HepG2 (cell line): Measurements from ENCODE around the gene TEKTIP1.

Source experiments
- DR1 ChIP-seq: sonication (generic); formaldehyde crosslinking; IDR thresholded peaks from 2 replicates; pipeline ENCODE4 v1.8.0; 2021; ENCODE audit warnings: mild to moderate bottlenecking, missing genetic modification reagents, inconsistent platforms
- KLF16 ChIP-seq, 2 experiments: sonication (generic) in 1 of 2; formaldehyde crosslinking in 1 of 2; IDR thresholded peaks; 2 replicates each; pipeline versions ENCODE4 v1.6.1 to v1.8.0; 2016 to 2023; ENCODE audit warnings: missing genetic modification reagents in 2 of 2, missing compliant biosample characterization in 1 of 2
- NR3C1 ChIP-seq: sonication (generic); formaldehyde crosslinking; IDR thresholded peaks from 2 replicates; pipeline ENCODE4 v1.4.0; 2020; ENCODE audit warnings: missing genetic modification reagents
- PTBP1 ChIP-seq: fragments of 200-400 bp; formaldehyde crosslinking; IDR thresholded peaks from 2 replicates; pipeline ENCODE4 v1.6.1; 2018; ENCODE audit warnings: low read length, low read depth; ENCODE audit not compliant: poor library complexity, severe bottlenecking
- SIN3A ChIP-seq: IDR thresholded peaks from 2 replicates; pipeline ENCODE4 v1.6.1; 2011; ENCODE audit warnings: low read depth, mild to moderate bottlenecking, control low read depth, low read length, borderline replicate concordance
- TAF1 ChIP-seq: sonication (generic); formaldehyde crosslinking; IDR thresholded peaks from 2 replicates; pipeline ENCODE4 v1.4.0; 2020; ENCODE audit warnings: missing genetic modification reagents
- ZNF121 ChIP-seq: sonication (generic); formaldehyde crosslinking; IDR thresholded peaks from 2 replicates; pipeline ENCODE4 v1.5.0; 2020; ENCODE audit warnings: mild to moderate bottlenecking, missing genetic modification reagents
- ZNF737 ChIP-seq: sonication (generic); formaldehyde crosslinking; IDR thresholded peaks from 2 replicates; pipeline ENCODE4 v1.5.0; 2020; ENCODE audit warnings: missing genetic modification reagents, mild to moderate bottlenecking, borderline replicate concordance
- TF ChIP-seq, protein P1 (sequence below): sonication (generic); formaldehyde crosslinking; IDR thresholded peaks from 2 replicates; pipeline ENCODE4 v1.4.0; 2020; ENCODE audit warnings: missing genetic modification reagents
- TF ChIP-seq, protein P2 (sequence below): sonication (generic); formaldehyde crosslinking; IDR thresholded peaks from 2 replicates; pipeline ENCODE4 v1.4.0; 2020; ENCODE audit warnings: missing genetic modification reagents
- TF ChIP-seq, protein P3 (sequence below): sonication (generic); formaldehyde crosslinking; IDR thresholded peaks from 2 replicates; pipeline ENCODE4 v1.5.0; 2020; ENCODE audit warnings: mild to moderate bottlenecking, missing genetic modification reagents, moderate library complexity
- TF ChIP-seq, protein P4 (sequence below): IDR thresholded peaks from 2 replicates; pipeline ENCODE4 v1.6.1; 2016; ENCODE audit warnings: missing genetic modification reagents, missing compliant biosample characterization
- TF ChIP-seq, protein P5 (sequence below): sonication (generic); formaldehyde crosslinking; IDR thresholded peaks from 2 replicates; pipeline ENCODE4 v1.9.0; 2021; ENCODE audit warnings: missing genetic modification reagents, borderline replicate concordance
- TF ChIP-seq, protein P6 (sequence below), 2 experiments: sonication (generic) in 1 of 2; formaldehyde crosslinking in 1 of 2; IDR thresholded peaks; 2 replicates each; pipeline versions ENCODE4 v1.5.1 to v1.6.1; 2011 to 2020; ENCODE audit warnings: borderline replicate concordance in 1 of 2, low read depth in 1 of 2, low read length in 1 of 2, mild to moderate bottlenecking in 1 of 2, missing genetic modification reagents in 1 of 2, moderate library complexity in 1 of 2

DNA sequence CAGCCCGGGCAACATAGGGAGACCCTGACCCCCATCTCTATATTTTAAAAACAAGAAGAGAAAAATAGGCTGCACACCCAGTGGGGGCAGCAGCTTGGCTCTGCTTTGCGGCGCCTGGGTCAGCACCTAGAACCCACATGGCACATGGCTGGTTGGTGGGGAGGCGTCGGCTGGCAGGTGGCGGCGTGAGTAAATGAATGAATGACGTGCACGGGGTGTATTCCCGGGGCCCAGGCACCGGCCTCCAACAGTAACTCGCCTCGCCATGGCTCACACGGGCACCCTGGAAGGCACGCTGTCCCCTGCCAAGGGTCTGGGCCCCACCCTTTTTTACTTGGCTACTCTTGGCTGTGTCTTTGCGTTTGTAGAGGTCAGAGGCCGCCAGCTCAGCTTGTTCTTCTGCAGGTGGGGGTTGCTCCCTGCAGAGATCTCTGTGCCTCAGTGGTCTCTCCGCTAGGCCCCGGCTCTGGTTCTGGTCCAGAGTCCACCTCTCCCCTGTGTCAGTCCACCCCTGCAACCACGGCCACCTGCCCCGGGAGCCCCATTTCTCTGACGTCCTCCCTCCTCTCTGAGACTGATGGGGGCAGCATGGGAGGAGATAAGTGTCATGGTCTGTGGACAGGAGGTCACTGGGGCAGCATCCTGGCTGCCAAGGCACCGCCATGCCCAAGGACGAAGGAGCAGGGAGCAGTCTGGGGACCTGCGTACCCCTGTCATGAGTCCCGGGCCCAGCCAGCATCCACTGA is 27.3 kb upstream of the TEKTIP1 start:
- TF ChIP-seq, protein P1, sequence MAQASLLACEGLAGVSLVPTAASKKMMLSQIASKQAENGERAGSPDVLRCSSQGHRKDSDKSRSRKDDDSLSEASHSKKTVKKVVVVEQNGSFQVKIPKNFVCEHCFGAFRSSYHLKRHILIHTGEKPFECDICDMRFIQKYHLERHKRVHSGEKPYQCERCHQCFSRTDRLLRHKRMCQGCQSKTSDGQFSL (CRISPR knock-in tag), result no peak
- TF ChIP-seq DR1 (CRISPR knock-in tag) (no peak), ZNF737 (CRISPR knock-in tag) (no peak), NR3C1 (CRISPR knock-in tag) (no peak), SIN3A (no peak), PTBP1 (no peak), TAF1 (CRISPR knock-in tag) (no peak), ZNF121 (CRISPR knock-in tag) (no peak), KLF16 (CRISPR knock-in tag; IDR thresholded peaks at IDR 0.05) (no peak)
- TF ChIP-seq, protein P2, sequence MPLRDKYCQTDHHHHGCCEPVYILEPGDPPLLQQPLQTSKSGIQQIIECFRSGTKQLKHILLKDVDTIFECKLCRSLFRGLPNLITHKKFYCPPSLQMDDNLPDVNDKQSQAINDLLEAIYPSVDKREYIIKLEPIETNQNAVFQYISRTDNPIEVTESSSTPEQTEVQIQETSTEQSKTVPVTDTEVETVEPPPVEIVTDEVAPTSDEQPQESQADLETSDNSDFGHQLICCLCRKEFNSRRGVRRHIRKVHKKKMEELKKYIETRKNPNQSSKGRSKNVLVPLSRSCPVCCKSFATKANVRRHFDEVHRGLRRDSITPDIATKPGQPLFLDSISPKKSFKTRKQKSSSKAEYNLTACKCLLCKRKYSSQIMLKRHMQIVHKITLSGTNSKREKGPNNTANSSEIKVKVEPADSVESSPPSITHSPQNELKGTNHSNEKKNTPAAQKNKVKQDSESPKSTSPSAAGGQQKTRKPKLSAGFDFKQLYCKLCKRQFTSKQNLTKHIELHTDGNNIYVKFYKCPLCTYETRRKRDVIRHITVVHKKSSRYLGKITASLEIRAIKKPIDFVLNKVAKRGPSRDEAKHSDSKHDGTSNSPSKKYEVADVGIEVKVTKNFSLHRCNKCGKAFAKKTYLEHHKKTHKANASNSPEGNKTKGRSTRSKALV (CRISPR knock-in tag), result no peak
- TF ChIP-seq, protein P3, sequence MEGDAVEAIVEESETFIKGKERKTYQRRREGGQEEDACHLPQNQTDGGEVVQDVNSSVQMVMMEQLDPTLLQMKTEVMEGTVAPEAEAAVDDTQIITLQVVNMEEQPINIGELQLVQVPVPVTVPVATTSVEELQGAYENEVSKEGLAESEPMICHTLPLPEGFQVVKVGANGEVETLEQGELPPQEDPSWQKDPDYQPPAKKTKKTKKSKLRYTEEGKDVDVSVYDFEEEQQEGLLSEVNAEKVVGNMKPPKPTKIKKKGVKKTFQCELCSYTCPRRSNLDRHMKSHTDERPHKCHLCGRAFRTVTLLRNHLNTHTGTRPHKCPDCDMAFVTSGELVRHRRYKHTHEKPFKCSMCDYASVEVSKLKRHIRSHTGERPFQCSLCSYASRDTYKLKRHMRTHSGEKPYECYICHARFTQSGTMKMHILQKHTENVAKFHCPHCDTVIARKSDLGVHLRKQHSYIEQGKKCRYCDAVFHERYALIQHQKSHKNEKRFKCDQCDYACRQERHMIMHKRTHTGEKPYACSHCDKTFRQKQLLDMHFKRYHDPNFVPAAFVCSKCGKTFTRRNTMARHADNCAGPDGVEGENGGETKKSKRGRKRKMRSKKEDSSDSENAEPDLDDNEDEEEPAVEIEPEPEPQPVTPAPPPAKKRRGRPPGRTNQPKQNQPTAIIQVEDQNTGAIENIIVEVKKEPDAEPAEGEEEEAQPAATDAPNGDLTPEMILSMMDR (CRISPR knock-in tag), result no peak
- TF ChIP-seq, protein P4, sequence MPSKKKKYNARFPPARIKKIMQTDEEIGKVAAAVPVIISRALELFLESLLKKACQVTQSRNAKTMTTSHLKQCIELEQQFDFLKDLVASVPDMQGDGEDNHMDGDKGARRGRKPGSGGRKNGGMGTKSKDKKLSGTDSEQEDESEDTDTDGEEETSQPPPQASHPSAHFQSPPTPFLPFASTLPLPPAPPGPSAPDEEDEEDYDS (CRISPR knock-in tag), result no peak
- TF ChIP-seq, protein P5, sequence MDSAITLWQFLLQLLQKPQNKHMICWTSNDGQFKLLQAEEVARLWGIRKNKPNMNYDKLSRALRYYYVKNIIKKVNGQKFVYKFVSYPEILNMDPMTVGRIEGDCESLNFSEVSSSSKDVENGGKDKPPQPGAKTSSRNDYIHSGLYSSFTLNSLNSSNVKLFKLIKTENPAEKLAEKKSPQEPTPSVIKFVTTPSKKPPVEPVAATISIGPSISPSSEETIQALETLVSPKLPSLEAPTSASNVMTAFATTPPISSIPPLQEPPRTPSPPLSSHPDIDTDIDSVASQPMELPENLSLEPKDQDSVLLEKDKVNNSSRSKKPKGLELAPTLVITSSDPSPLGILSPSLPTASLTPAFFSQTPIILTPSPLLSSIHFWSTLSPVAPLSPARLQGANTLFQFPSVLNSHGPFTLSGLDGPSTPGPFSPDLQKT (CRISPR knock-in tag), result no peak
- TF ChIP-seq, protein P6, sequence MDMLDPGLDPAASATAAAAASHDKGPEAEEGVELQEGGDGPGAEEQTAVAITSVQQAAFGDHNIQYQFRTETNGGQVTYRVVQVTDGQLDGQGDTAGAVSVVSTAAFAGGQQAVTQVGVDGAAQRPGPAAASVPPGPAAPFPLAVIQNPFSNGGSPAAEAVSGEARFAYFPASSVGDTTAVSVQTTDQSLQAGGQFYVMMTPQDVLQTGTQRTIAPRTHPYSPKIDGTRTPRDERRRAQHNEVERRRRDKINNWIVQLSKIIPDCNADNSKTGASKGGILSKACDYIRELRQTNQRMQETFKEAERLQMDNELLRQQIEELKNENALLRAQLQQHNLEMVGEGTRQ (IDR thresholded peaks at IDR 0.05; ENCODE audit: low read depth, low read length), result no peak
- TF ChIP-seq, protein P6 (CRISPR knock-in tag; IDR thresholded peaks at IDR 0.05; ENCODE audit: borderline replicate concordance), result no peak
